K562 (cell line): ENCODE data around the gene SLC26A11. TPM values are rescaled to one million over a fixed set of nuclear protein-coding genes. Genes with fewer than 3 reads are reported as not detected.
A peak's percentile ranks its signal among the peaks of the same experiment; 100 is the strongest.

ENCODE experiments used
- ATAC-seq: fragments of 200-7000 bp; cut with Tn5 transposase; 3 replicates; pipeline ENCODE4 v1.9.1; 2020; ENCODE audit warnings: moderate library complexity
- BruUV-seq: library from RNA; stranded (reverse); fragments of 400-500 nt; replicated peaks from 2 replicates; lab custom pipeline; 2021; lab: Mats Ljungman, UMichigan
- CTCF ChIA-PET: fragments of 300-600 bp; formaldehyde crosslinking; extraction: SDS; loops from one replicate; lab custom pipeline; 2021; ENCODE audit warnings: low intra/inter-chr PET ratio; lab: Yijun Ruan, JAX
- POLR2A ChIA-PET: fragments of 300-600, 350-650 bp; sonication (Branson Sonifier 250); formaldehyde crosslinking; extraction: SDS; loops from one replicate; lab custom pipeline; 2021; ENCODE audit warnings: antibody characterized with exemption, inconsistent platforms; lab: Yijun Ruan, JAX
- DNase-seq, 4 experiments: peaks; one replicate each; pipeline versions ENCODE4 v3.0.0 to v3.0.0-alpha.2; 2011 to 2018; ENCODE audit warnings: low spot score in 3 of 4, mixed read lengths in 3 of 4; ENCODE audit errors: extremely low read depth in 1 of 4
- FAIRE-seq: peaks from 2 replicates; lab custom pipeline; 2011; peaks lifted over from hg19 to GRCh38; lab: Jason Lieb, UNC
- H2AFZ ChIP-seq: 2 replicates; pipeline ENCODE4 v1.6.0; 2011; ENCODE audit warnings: low read depth, low read length, control low read depth, inconsistent platforms
- H3K27ac ChIP-seq: fragments of 200-600 bp; 3 replicates; pipeline ENCODE4 v1.8.0; 2011; ENCODE audit warnings: low read depth, mild to moderate bottlenecking, control low read depth, inconsistent platforms, low read length, moderate library complexity, mixed read lengths; ENCODE audit errors: extremely low read depth
- H3K27me3 ChIP-seq, 2 experiments: fragments of 300-600 bp in 1 of 2; 2 replicates in 1 of 2; 3 replicates in 1 of 2; pipeline versions ENCODE4 v1.6.0 to v1.8.0; 2011; ENCODE audit warnings: inconsistent platforms in 2 of 2, low read length in 2 of 2, mild to moderate bottlenecking in 1 of 2, mixed read lengths in 1 of 2, moderate library complexity in 1 of 2; ENCODE audit not compliant: control insufficient read depth in 2 of 2, insufficient read depth in 2 of 2
- H3K36me3 ChIP-seq: fragments of 300-600 bp; 3 replicates; pipeline ENCODE4 v1.8.0; 2011; ENCODE audit warnings: mild to moderate bottlenecking, low read length, inconsistent platforms; ENCODE audit not compliant: control insufficient read depth, insufficient read depth
- H3K4me1 ChIP-seq, 2 experiments: fragments of 200-600 bp in 1 of 2; replicated peaks in 1 of 2; 2 replicates in 1 of 2; 3 replicates in 1 of 2; pipeline versions ENCODE4 v1.5.1 to v1.8.0; 2011; ENCODE audit warnings: inconsistent platforms in 2 of 2, low read length in 2 of 2, mild to moderate bottlenecking in 1 of 2, mixed read lengths in 1 of 2, moderate library complexity in 1 of 2; ENCODE audit not compliant: control insufficient read depth in 2 of 2, insufficient read depth in 2 of 2
- H3K4me2 ChIP-seq: 2 replicates; pipeline ENCODE4 v1.6.1; 2011; ENCODE audit warnings: low read length, control low read depth, inconsistent platforms, mixed read lengths; ENCODE audit not compliant: insufficient read depth
- H3K4me3 ChIP-seq: fragments of 200-600 bp; sonication (generic), shearing (Covaris generic); 2 replicates; pipeline ENCODE4 v1.5.1; 2016; ENCODE audit warnings: control low read depth, inconsistent platforms
- H3K79me2 ChIP-seq: fragments of 200-600 bp; 3 replicates; pipeline ENCODE4 v1.8.0; 2011; ENCODE audit warnings: low read length, inconsistent platforms; ENCODE audit not compliant: control insufficient read depth, insufficient read depth
- H3K9ac ChIP-seq, 2 experiments: 2 replicates each; pipeline versions ENCODE4 v1.6.0 to v1.6.1; 2011; ENCODE audit warnings: low read depth in 2 of 2, low read length in 2 of 2, control low read depth in 1 of 2, inconsistent platforms in 1 of 2, mild to moderate bottlenecking in 1 of 2, mixed read lengths in 1 of 2; ENCODE audit not compliant: insufficient read depth in 1 of 2
- H3K9me1 ChIP-seq: one replicate; pipeline ENCODE4 v1.6.0; 2011; ENCODE audit warnings: inconsistent platforms, mild to moderate bottlenecking, low read length, moderate library complexity; ENCODE audit not compliant: control insufficient read depth, insufficient read depth
- H3K9me3 ChIP-seq: replicated peaks from 2 replicates; pipeline ENCODE4 v1.5.1; 2011; ENCODE audit warnings: low read depth, low read length, inconsistent platforms; ENCODE audit not compliant: control insufficient read depth, insufficient read depth
- H4K20me1 ChIP-seq: replicated peaks from 2 replicates; pipeline ENCODE4 v1.6.1; 2011; ENCODE audit warnings: low read length, inconsistent platforms, mixed read lengths; ENCODE audit not compliant: control insufficient read depth, insufficient read depth
- ATF7 ChIP-seq: fragments of 450-650 bp; IDR thresholded peaks from 2 replicates; pipeline ENCODE4 v1.7.1; 2014; ENCODE audit warnings: mild to moderate bottlenecking, moderate library complexity
- FOXP1 ChIP-seq: sonication (generic); formaldehyde crosslinking; IDR thresholded peaks from 2 replicates; pipeline ENCODE4 v1.8.0; 2022; ENCODE audit warnings: mild to moderate bottlenecking, missing genetic modification reagents
- POLR3G ChIP-seq: IDR thresholded peaks from 2 replicates; pipeline ENCODE4 v1.6.1; 2011; ENCODE audit not compliant: insufficient read length, insufficient replicate concordance; ENCODE audit errors: extremely low read depth
- RBFOX2 ChIP-seq: fragments of 200-400 bp; formaldehyde crosslinking; IDR thresholded peaks from 2 replicates; pipeline ENCODE4 v1.6.1; 2017; ENCODE audit warnings: low read depth, mild to moderate bottlenecking, low read length, moderate library complexity
- ZNF518B ChIP-seq: fragments of 250-450 bp; sonication (Bioruptor Pico); IDR thresholded peaks from 2 replicates; pipeline ENCODE4 v1.5.0; 2021; ENCODE audit warnings: mild to moderate bottlenecking, moderate library complexity
- WGBS: fragments of 100-300 bp; shearing (Covaris generic); methylation state at CpG from one replicate; pipeline ENCODE4 v1.1.6; 2016; ENCODE audit warnings: low coverage, mixed read lengths; ENCODE audit not compliant: insufficient coverage; ENCODE audit errors: missing lambda C conversion rate; 5-methylcytosine and 5-hydroxymethylcytosine counted together
- in situ Hi-C: fragments of 300-500 bp; cut with MboI; formaldehyde crosslinking; loops from 4 replicates; pipeline ENCODE4 v1.15.0; 2018; ENCODE audit warnings: inconsistent platforms, mixed read lengths
- intact Hi-C: fragments of 100-400 bp; cut with micrococcal nuclease; formaldehyde crosslinking; loops from 2 replicates; pipeline ENCODE4 v1.14.2; 2022
- polyA plus RNA-seq, 8 experiments: library from polyadenylated mRNA; depleted of rRNA in 4 of 8; stranded (reverse) in 5 of 8; unstranded in 3 of 8; fragments of >200 nt; fragmentation: Nextera tagmentation in 2 of 8; fragmentation: Illumina TruSeq in 1 of 8; extraction: Ambion mirVana in 2 of 8; extraction: Trizol in 1 of 8; gene quantifications; 2 replicates each; pipeline versions ENCODE4 v1.2.1 to v1.2.3, GENCODE V29; 2011 to 2014; ENCODE audit warnings: inconsistent platforms in 1 of 8, missing spikeins in 1 of 8
- total RNA-seq, 7 experiments: library from RNA; depleted of rRNA in 6 of 7; stranded (reverse); fragments of >200 nt in 6 of 7; fragmentation: Illumina TruSeq in 2 of 7; extraction: Trizol in 2 of 7; gene quantifications; 2 replicates each; pipeline versions ENCODE4 v1.2.1 to v1.2.3, GENCODE V29; 2011 to 2021; ENCODE audit warnings: low replicate concordance in 1 of 7

The SLC26A11 gene
- total and polyA plus RNA-seq, 9 of the 15 experiments (the other 6 are each of a cell fraction or from before 2014, with no cell fraction given), result 0.06 to 3.1 (median 1.2) TPM; not detected in 1

GRCh38 chr17:80210348-80211108, 9.7 kb upstream of the SLC26A11 start (continued):
- TF ChIP-seq ZNF518B (CRISPR knock-in tag) (no peak), ATF7 (no peak), FOXP1 (CRISPR knock-in tag) (no peak)

GRCh38 chr17:80212109-80212508, 8.1 kb upstream of the SLC26A11 start:
- FAIRE-seq (no peak), ATAC-seq (no peak), DNase-seq (no peak)
- WGBS, result 93% methylated on average over 18 of the region's 22 CpGs
- Histone ChIP-seq H3K36me3 (peaks cover 41% of the 10 kb centered on the region; the same call in 1 of the 3 replicates), H3K4me1 (peaks cover 0 to 15% of the 10 kb centered on the region in 2 experiments; a peak in 1 of 5 replicates), H3K9ac (peak overlapping the region in 1 of 2 experiments; percentile 17; a peak in 1 of 4 replicates), H2AFZ (no peak overlapping the region), H3K9me1 (no peaks in the 10 kb centered on the region), H3K27ac (no peak overlapping the region), H3K4me3 (no peak overlapping the region), H4K20me1 (no peaks in the 10 kb centered on the region), H3K4me2 (no peak overlapping the region), H3K79me2 (no peaks in the 10 kb centered on the region), H3K9me3 (no peaks in the 10 kb centered on the region), H3K27me3 (no peaks in the 10 kb centered on the region)
- in situ Hi-C loops (no loop called here), intact Hi-C loops (no loop called here)
- BruUV-seq, result no TSS peak
- ChIA-PET POLR2A (interaction anchor here (0.7 kb wide), 1 partner anchor 85 kb away, joined by 3 read pairs; no protein-coding TSS in a partner anchor), CTCF (no interaction called here)
- TF ChIP-seq RBFOX2, result 0 out of 2 replicates have a peak, but pooled peaks have one; percentile 21
- TF ChIP-seq POLR3G, result no peak
